Measurements from ENCODE around the gene MICOS13.

MICOS13 gene

DNA sequence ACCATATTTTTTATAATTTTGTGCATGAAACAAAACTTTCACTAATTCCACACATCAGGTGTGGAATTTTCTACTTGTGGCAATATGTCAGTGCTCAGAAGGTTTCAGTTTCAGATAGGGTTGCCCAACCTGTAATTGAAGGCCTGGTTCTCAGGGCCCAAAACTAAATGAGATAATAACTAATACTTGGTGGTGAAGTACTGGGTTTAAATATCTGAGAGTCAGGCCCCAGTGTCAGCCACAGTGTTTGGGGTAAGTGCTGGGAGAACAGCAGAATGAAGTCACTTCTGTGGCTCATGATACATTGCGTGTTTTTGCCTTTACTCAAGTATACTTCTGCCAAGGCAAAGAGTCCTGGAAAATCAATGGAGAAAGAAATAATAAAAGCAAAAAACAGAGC is 51.9 kb downstream of the MICOS13 start:
- no peak for DNase-seq (ENCODE audit: low read depth)
